ENCODE results near the gene IL10. TPM values are rescaled to one million over a fixed set of nuclear protein-coding genes. Genes with fewer than 3 reads are reported as not detected.

IL10 gene
- total RNA-seq, 2 donors from 2014 or later = 0.20 to 0.76 TPM

GRCh38 chr1:206732992-206733391 is 39.3 kb downstream of the IL10 start:
- Mint-ChIP-seq H3K27ac (peak overlapping the region; percentile 98), H3K4me1 (peaks cover 37% of the 10 kb centered on the region), H3K27me3 (no peaks in the 10 kb centered on the region), H3K4me3 (peak overlapping the region; percentile 56), H3K36me3 (ENCODE audit: low read depth) (peaks cover 8% of the 10 kb centered on the region)
- DNase-seq (no peak), ATAC-seq (no peak)
- no peaks in the 10 kb centered on the region for H3K9me3 ChIP-seq (ENCODE audit: control insufficient read depth, low read length, poor library complexity, severe bottlenecking)

GRCh38 chr1:206732508-206732907 is 39.8 kb downstream of the IL10 start:
- H3K27me3 Mint-ChIP-seq = no peaks in the 10 kb centered on the region
- no peaks in the 10 kb centered on the region for H3K9me3 ChIP-seq (ENCODE audit: control insufficient read depth, low read length, poor library complexity, severe bottlenecking)
- H3K4me3 Mint-ChIP-seq = no peak overlapping the region
- DNase-seq = no peak
- no peak for ATAC-seq
- H3K4me1 Mint-ChIP-seq = peaks cover 33% of the 10 kb centered on the region
- peaks cover 8% of the 10 kb centered on the region for H3K36me3 Mint-ChIP-seq (ENCODE audit: low read depth)
- H3K27ac Mint-ChIP-seq = peak overlapping the region; percentile 98

GRCh38 chr1:206729507-206729906 is 42.8 kb downstream of the IL10 start:
- H3K4me1 Mint-ChIP-seq = peaks cover 32% of the 10 kb centered on the region
- no peaks in the 10 kb centered on the region for H3K27me3 Mint-ChIP-seq
- ATAC-seq (no peak), DNase-seq (no peak)
- H3K36me3 Mint-ChIP-seq (ENCODE audit: low read depth) = peaks cover 8% of the 10 kb centered on the region
- H3K9me3 ChIP-seq (ENCODE audit: control insufficient read depth, low read length, poor library complexity, severe bottlenecking) = no peaks in the 10 kb centered on the region
- H3K27ac Mint-ChIP-seq = peak overlapping the region; percentile 70
- H3K4me3 Mint-ChIP-seq = no peak overlapping the region

GRCh38 chr1:206729050-206729449 is 43.2 kb downstream of the IL10 start:
- H3K4me1 Mint-ChIP-seq = peaks cover 31% of the 10 kb centered on the region
- DNase-seq (no peak), ATAC-seq (no peak)
- peaks cover 8% of the 10 kb centered on the region for H3K36me3 Mint-ChIP-seq (ENCODE audit: low read depth)
- H3K9me3 ChIP-seq (ENCODE audit: control insufficient read depth, low read length, poor library complexity, severe bottlenecking) = no peaks in the 10 kb centered on the region
- H3K4me3 Mint-ChIP-seq = no peak overlapping the region
- peak overlapping the region; percentile 70 for H3K27ac Mint-ChIP-seq
- no peaks in the 10 kb centered on the region for H3K27me3 Mint-ChIP-seq

- H3K27ac Mint-ChIP-seq = peak overlapping the region; percentile 70
- no peak overlapping the region for H3K4me3 Mint-ChIP-seq
- ATAC-seq = no peak
- DNase-seq = no peak
- no peaks in the 10 kb centered on the region for H3K27me3 Mint-ChIP-seq
- H3K4me1 Mint-ChIP-seq = peaks cover 34% of the 10 kb centered on the region
- H3K36me3 Mint-ChIP-seq (ENCODE audit: low read depth) = peaks cover 8% of the 10 kb centered on the region
- H3K9me3 ChIP-seq (ENCODE audit: control insufficient read depth, low read length, poor library complexity, severe bottlenecking) = no peaks in the 10 kb centered on the region
These were observed 43.7 kb downstream of the IL10 start for GRCh38 chr1:206728697-206728987.

- Mint-ChIP-seq H3K4me3 (no peak overlapping the region), H3K27me3 (no peaks in the 10 kb centered on the region), H3K4me1 (peaks cover 37% of the 10 kb centered on the region), H3K27ac (peak overlapping the region; percentile 70), H3K36me3 (ENCODE audit: low read depth) (peaks cover 5% of the 10 kb centered on the region)
- no peaks in the 10 kb centered on the region for H3K9me3 ChIP-seq (ENCODE audit: control insufficient read depth, low read length, poor library complexity, severe bottlenecking)
- no peak for ATAC-seq
- DNase-seq = no peak
These were observed 44.2 kb downstream of the IL10 start for GRCh38 chr1:206727981-206728696.

GRCh38 chr1:206725109-206725963 is 47.0 kb downstream of the IL10 start:
- Mint-ChIP-seq H3K27me3 (no peaks in the 10 kb centered on the region), H3K27ac (peak overlapping the region; percentile 85), H3K36me3 (ENCODE audit: low read depth) (peaks cover 3% of the 10 kb centered on the region), H3K4me1 (peaks cover 46% of the 10 kb centered on the region), H3K4me3 (no peak overlapping the region)
- no peaks in the 10 kb centered on the region for H3K9me3 ChIP-seq (ENCODE audit: control insufficient read depth, low read length, poor library complexity, severe bottlenecking)
- ATAC-seq (peak; percentile 63), DNase-seq (peak; percentile 35 to 63 (median 36))

GRCh38 chr1:206723805-206724472 is 48.4 kb downstream of the IL10 start:
- no peaks in the 10 kb centered on the region for H3K9me3 ChIP-seq (ENCODE audit: control insufficient read depth, low read length, poor library complexity, severe bottlenecking)
- ATAC-seq (no peak), DNase-seq (no peak)
- peaks cover 55% of the 10 kb centered on the region for H3K4me1 Mint-ChIP-seq
- H3K36me3 Mint-ChIP-seq (ENCODE audit: low read depth) = no peaks in the 10 kb centered on the region
- no peaks in the 10 kb centered on the region for H3K27me3 Mint-ChIP-seq
- H3K4me3 Mint-ChIP-seq = no peak overlapping the region
- H3K27ac Mint-ChIP-seq = no peak overlapping the region

- no peak overlapping the region for H3K27ac Mint-ChIP-seq
- H3K4me3 Mint-ChIP-seq = no peak overlapping the region
- H3K9me3 ChIP-seq (ENCODE audit: control insufficient read depth, low read length, poor library complexity, severe bottlenecking) = no peaks in the 10 kb centered on the region
- DNase-seq (no peak), ATAC-seq (no peak)
- H3K36me3 Mint-ChIP-seq (ENCODE audit: low read depth) = no peaks in the 10 kb centered on the region
- H3K4me1 Mint-ChIP-seq = peaks cover 57% of the 10 kb centered on the region
- no peaks in the 10 kb centered on the region for H3K27me3 Mint-ChIP-seq
These were observed 48.9 kb downstream of the IL10 start for GRCh38 chr1:206723462-206723804.

GRCh38 chr1:206722751-206723461 is 49.4 kb downstream of the IL10 start:
- ATAC-seq (no peak), DNase-seq (no peak)
- H3K4me3 Mint-ChIP-seq = no peak overlapping the region
- peaks cover 56% of the 10 kb centered on the region for H3K4me1 Mint-ChIP-seq
- H3K9me3 ChIP-seq (ENCODE audit: control insufficient read depth, low read length, poor library complexity, severe bottlenecking) = no peaks in the 10 kb centered on the region
- H3K27ac Mint-ChIP-seq = no peak overlapping the region
- no peaks in the 10 kb centered on the region for H3K27me3 Mint-ChIP-seq
- H3K36me3 Mint-ChIP-seq (ENCODE audit: low read depth) = no peaks in the 10 kb centered on the region

GRCh38 chr1:206721454-206721853 is 50.8 kb downstream of the IL10 start:
- H3K27ac Mint-ChIP-seq = peak overlapping the region; percentile 39
- H3K27me3 Mint-ChIP-seq = no peaks in the 10 kb centered on the region
- ATAC-seq = no peak

GRCh38 chr1:206719169-206719839 is 53.0 kb downstream of the IL10 start:
- no peaks in the 10 kb centered on the region for H3K9me3 ChIP-seq (ENCODE audit: control insufficient read depth, low read length, poor library complexity, severe bottlenecking)
- Mint-ChIP-seq H3K27ac (peak overlapping the region; percentile 99), H3K4me3 (peak overlapping the region; percentile 45), H3K27me3 (no peaks in the 10 kb centered on the region), H3K36me3 (ENCODE audit: low read depth) (no peaks in the 10 kb centered on the region), H3K4me1 (peaks cover 70% of the 10 kb centered on the region)
- DNase-seq (no peak), ATAC-seq (no peak)

More at GRCh38 chr1:206721454-206721853, 50.8 kb downstream of the IL10 start:
- H3K9me3 ChIP-seq (ENCODE audit: control insufficient read depth, low read length, poor library complexity, severe bottlenecking) = no peaks in the 10 kb centered on the region
- no peak overlapping the region for H3K4me3 Mint-ChIP-seq
- peaks cover 63% of the 10 kb centered on the region for H3K4me1 Mint-ChIP-seq
- H3K36me3 Mint-ChIP-seq (ENCODE audit: low read depth) = no peaks in the 10 kb centered on the region
- no peak for DNase-seq

All from T-helper 17 cell (primary cell).